Gastroesophageal sphincter (tissue), 4 donors: ENCODE data around the gene C12orf42. TPM values are rescaled to one million over a fixed set of nuclear protein-coding genes. Genes with fewer than 3 reads are reported as not detected.

ENCODE experiments used
- ATAC-seq: fragments of 150-250 bp; one replicate; pipeline ENCODE4 v1.9.1; 2016; ENCODE audit warnings: mild to moderate bottlenecking, moderate library complexity
- H3K27ac ChIP-seq, 4 donors: fragments of 200-600 bp; sonication (generic) in 3 of 4; 1 replicate in 3 of 4; 2 replicates in 1 of 4; pipeline ENCODE4 v1.5.1; 2016 to 2019
- H3K27me3 ChIP-seq: fragments of 200-600 bp; sonication (generic); one replicate; pipeline ENCODE4 v1.5.1; 2019
- H3K36me3 ChIP-seq, 2 donors: fragments of 200-600 bp; sonication (generic); one replicate each; pipeline ENCODE4 v1.5.1; 2019; ENCODE audit warnings: control low read depth in 1 of 2
- H3K4me1 ChIP-seq, 3 donors: fragments of 200-600 bp; sonication (generic); 1 replicate in 2 of 3; 2 replicates in 1 of 3; pipeline ENCODE4 v1.5.1; 2016 to 2019; ENCODE audit warnings: control low read depth in 2 of 3
- H3K4me3 ChIP-seq, 2 donors: fragments of 200-600 bp; sonication (generic); one replicate each; pipeline ENCODE4 v1.5.1; 2019; ENCODE audit warnings: mild to moderate bottlenecking in 1 of 2, moderate library complexity in 1 of 2
- H3K9me3 ChIP-seq, 3 donors: fragments of 200-600 bp; sonication (generic); one replicate each; pipeline ENCODE4 v1.5.1; 2017 to 2019; ENCODE audit warnings: control low read depth in 2 of 3
- EP300 ChIP-seq: sonication (generic); formaldehyde crosslinking; IDR thresholded peaks from one replicate; pipeline ENCODE4 v1.6.1; 2017; ENCODE audit warnings: antibody characterized with exemption, mild to moderate bottlenecking
- POLR2A ChIP-seq, 2 donors: fragments of 450-650 bp; IDR thresholded peaks; one replicate each; pipeline ENCODE4 v1.6.1; 2017; ENCODE audit warnings: antibody characterized with exemption in 2 of 2, mild to moderate bottlenecking in 2 of 2, moderate library complexity in 1 of 2
- POLR2AphosphoS5 ChIP-seq: sonication (generic); formaldehyde crosslinking; IDR thresholded peaks from one replicate; pipeline ENCODE4 v1.6.1; 2017; ENCODE audit warnings: antibody characterized with exemption
- WGBS, 2 donors: methylation state at CpG; one replicate each; pipeline ENCODE4 v1.1.5; 2018; ENCODE audit warnings: low coverage in 1 of 2; 5-methylcytosine and 5-hydroxymethylcytosine counted together
- total RNA-seq, 4 donors: library from RNA; depleted of rRNA; stranded (reverse); fragments of >200 nt; gene quantifications; one replicate each; pipeline ENCODE4 v1.1.0, GENCODE V29; 2016
- TF ChIP-seq, protein P1 (sequence below), 4 experiments: fragments of 200-600 bp in 2 of 4; fragments of 450-650 bp in 2 of 4; sonication (generic) in 1 of 4; IDR thresholded peaks; one replicate each; pipeline ENCODE4 v1.5.1; 2017 to 2019; ENCODE audit warnings: antibody characterized with exemption in 4 of 4, mild to moderate bottlenecking in 2 of 4, moderate library complexity in 2 of 4

The C12orf42 gene
- total RNA-seq, 4 donors from 2014 or later: not detected

DNA sequence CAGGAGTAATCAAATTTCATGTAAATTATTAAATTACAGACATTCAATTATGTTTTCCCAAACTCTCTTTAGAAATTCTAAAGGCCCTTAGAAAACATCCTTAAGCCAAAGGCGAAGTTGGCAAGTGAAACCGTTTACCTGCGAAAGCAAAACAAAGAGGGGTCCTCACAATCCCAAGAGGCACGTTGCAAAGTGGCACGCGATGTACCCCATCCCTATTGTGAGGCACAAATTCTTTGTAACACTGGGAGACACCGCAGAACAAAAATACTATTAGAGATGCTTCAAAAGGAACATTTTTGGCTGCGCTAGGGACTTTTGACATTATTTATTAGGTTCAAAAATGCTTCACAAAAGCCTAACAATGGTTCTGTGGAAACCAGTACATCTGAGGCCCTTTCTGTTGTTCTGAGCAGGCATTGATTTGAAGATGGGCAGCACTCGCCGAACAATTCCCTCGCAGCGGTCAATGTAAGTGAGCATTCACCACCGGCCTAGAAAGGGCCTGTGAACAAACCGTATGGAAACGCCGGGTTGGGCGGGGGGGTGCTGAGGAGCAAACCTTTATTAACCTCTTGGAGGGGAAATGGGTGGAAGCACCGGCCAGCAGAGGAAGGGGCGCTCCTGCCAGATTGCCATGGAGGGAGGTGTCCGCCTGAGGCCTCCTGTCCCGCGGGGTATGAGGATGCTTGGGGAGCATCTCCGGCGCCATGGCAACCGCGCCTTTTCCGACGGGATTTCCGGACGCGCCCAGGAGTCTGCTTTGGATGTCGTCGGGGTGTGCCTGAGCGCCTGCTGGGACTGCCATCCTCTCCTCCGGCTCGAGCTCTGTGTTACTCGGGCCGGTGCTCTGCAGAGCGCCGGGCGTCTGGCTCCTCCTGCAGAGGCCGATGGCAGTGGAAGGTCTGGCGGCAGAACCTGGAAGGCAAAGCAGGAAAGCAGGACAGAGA is 193.9 kb downstream of the C12orf42 start:
- Histone ChIP-seq H3K9me3 (no peaks in the 10 kb centered on the region), H3K4me1 (no peaks in the 10 kb centered on the region), H3K27me3 (peaks cover 20% of the 10 kb centered on the region), H3K27ac (no peak overlapping the region), H3K36me3 (no peaks in the 10 kb centered on the region), H3K4me3 (no peak overlapping the region)
- TF ChIP-seq POLR2AphosphoS5: no peak
- TF ChIP-seq EP300: no peak
- TF ChIP-seq, protein P1, sequence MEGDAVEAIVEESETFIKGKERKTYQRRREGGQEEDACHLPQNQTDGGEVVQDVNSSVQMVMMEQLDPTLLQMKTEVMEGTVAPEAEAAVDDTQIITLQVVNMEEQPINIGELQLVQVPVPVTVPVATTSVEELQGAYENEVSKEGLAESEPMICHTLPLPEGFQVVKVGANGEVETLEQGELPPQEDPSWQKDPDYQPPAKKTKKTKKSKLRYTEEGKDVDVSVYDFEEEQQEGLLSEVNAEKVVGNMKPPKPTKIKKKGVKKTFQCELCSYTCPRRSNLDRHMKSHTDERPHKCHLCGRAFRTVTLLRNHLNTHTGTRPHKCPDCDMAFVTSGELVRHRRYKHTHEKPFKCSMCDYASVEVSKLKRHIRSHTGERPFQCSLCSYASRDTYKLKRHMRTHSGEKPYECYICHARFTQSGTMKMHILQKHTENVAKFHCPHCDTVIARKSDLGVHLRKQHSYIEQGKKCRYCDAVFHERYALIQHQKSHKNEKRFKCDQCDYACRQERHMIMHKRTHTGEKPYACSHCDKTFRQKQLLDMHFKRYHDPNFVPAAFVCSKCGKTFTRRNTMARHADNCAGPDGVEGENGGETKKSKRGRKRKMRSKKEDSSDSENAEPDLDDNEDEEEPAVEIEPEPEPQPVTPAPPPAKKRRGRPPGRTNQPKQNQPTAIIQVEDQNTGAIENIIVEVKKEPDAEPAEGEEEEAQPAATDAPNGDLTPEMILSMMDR (IDR thresholded peaks at IDR 0.05): no peak
- TF ChIP-seq POLR2A (IDR thresholded peaks at IDR 0.05): no peak
- 37 to 42% methylated on average over 11 to 12 of the region's 43 CpGs for WGBS, 2 donors
- no peak for ATAC-seq

DNA sequence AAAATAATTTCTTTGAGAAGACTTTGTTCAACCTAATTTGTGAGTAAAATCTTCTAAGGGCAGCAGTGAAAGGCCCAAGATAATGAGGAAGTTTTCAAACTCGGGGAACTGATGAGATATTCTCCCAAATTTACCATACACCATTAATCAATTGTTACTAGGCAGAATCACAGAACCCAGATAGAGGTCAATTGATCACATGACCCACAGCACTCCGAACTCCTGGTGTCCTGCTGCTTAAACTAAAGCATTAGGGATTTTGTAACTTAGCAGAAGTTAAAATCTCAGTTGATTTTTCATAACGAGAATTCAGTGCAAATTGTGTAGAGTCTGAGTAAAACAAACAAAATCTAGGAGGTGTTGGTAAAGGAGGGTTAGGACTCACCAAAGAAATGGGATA is 207.8 kb downstream of the C12orf42 start:
- TF ChIP-seq EP300: no peak
- TF ChIP-seq POLR2A (IDR thresholded peaks at IDR 0.05): no peak
- no peak for TF ChIP-seq POLR2AphosphoS5
- TF ChIP-seq, protein P1 (IDR thresholded peaks at IDR 0.05): no peak
- WGBS, 2 donors: 41 to 58% methylated on average over 3 of the region's 3 CpGs
- no peak for ATAC-seq
- Histone ChIP-seq H3K27me3 (no peaks in the 10 kb centered on the region), H3K4me3 (no peak overlapping the region), H3K4me1 (no peaks in the 10 kb centered on the region), H3K27ac (no peak overlapping the region), H3K36me3 (no peaks in the 10 kb centered on the region), H3K9me3 (peaks cover 0 to 19% (median 0%) of the 10 kb centered on the region in 3 donors)

DNA sequence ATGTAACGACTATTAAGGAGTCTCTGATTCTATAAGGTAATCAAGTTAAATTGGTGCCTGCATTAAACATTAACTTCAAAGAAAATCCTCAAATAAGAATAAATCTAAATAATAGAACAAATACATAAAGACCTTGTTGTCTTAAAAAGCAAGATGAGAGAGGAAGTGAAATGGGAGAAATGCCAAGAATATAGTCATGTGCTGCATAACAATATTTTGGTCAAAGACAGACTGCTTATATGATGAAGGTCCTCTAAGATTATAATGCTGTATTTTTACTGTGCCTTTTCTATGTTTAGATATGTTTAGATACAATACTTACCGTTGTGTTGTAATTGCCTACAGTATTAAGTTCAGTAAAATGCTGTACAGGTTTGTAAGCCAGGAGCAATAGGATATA is 213.6 kb downstream of the C12orf42 start:
- Histone ChIP-seq H3K27me3 (no peaks in the 10 kb centered on the region), H3K9me3 (no peaks in the 10 kb centered on the region), H3K36me3 (no peaks in the 10 kb centered on the region), H3K27ac (no peak overlapping the region), H3K4me3 (no peak overlapping the region), H3K4me1 (no peaks in the 10 kb centered on the region)
- TF ChIP-seq EP300: no peak
- TF ChIP-seq, protein P1 (IDR thresholded peaks at IDR 0.05): no peak
- no peak for TF ChIP-seq POLR2A (IDR thresholded peaks at IDR 0.05)
- no peak for TF ChIP-seq POLR2AphosphoS5
- 54 to 74% methylated on average over 2 of the region's 2 CpGs for WGBS, 2 donors
- ATAC-seq: no peak

DNA sequence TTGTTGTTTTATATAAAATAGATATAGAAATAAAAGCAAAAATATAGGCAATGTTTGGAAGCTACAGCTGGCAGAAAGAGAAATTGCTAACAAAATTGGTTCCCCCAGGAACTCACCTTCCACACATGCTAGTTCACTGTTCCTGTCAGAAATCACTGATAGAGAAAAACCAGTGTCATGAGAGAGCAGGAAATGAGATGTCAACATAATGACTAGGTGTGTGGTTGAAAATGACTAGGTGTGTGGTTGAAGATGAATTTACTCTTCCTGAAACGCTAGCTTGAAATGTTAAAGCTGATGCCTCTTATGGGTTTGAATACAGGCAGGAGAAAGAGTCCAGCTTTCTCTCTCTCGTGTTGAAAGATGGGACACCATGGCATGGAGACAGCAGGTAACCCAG is 216.3 kb downstream of the C12orf42 start:
- TF ChIP-seq POLR2A (IDR thresholded peaks at IDR 0.05): no peak
- TF ChIP-seq POLR2AphosphoS5: no peak
- TF ChIP-seq, protein P1 (IDR thresholded peaks at IDR 0.05): no peak
- TF ChIP-seq EP300: no peak
- Histone ChIP-seq H3K27ac (no peak overlapping the region), H3K36me3 (no peaks in the 10 kb centered on the region), H3K4me3 (no peak overlapping the region), H3K27me3 (no peaks in the 10 kb centered on the region), H3K9me3 (no peaks in the 10 kb centered on the region), H3K4me1 (no peaks in the 10 kb centered on the region)
- 26 to 50% methylated on average over 2 of the region's 2 CpGs for WGBS, 2 donors
- ATAC-seq: no peak

DNA sequence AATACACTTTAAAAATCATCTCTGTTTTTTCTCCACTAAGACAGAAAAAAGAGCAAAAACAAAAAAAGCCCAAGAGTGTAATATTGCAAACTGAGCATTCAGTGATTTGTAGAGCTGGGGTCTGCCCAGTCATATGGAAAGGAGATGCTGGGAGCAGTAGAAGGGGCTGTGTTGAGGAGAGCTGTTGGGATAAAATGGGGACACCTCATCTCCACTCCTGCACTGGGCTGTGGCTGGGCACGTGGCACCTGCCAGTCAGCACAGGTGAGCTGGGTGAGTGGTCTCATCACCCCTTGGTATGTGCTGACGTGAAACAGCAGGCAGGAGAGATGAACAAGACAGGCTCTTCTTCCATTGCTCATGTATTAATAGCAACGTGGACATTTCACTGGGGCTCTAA is 217.4 kb downstream of the C12orf42 start:
- 68 to 80% methylated on average over 1 to 3 of the region's 3 CpGs for WGBS, 2 donors
- Histone ChIP-seq H3K27ac (no peak overlapping the region), H3K36me3 (no peaks in the 10 kb centered on the region), H3K9me3 (no peaks in the 10 kb centered on the region), H3K4me3 (no peak overlapping the region), H3K27me3 (no peaks in the 10 kb centered on the region), H3K4me1 (no peaks in the 10 kb centered on the region)
- ATAC-seq: no peak
- TF ChIP-seq, protein P1 (IDR thresholded peaks at IDR 0.05): no peak
- TF ChIP-seq POLR2A (IDR thresholded peaks at IDR 0.05) (no peak), POLR2AphosphoS5 (no peak), EP300 (no peak)
